ENCODE data around the gene IKZF1.
"Not testable (repeated sequence)": the region's sequence is repeated elsewhere in the genome, so short reads cannot be mapped to it uniquely, and the experiment has no call there.

Gene IKZF1

DNA sequence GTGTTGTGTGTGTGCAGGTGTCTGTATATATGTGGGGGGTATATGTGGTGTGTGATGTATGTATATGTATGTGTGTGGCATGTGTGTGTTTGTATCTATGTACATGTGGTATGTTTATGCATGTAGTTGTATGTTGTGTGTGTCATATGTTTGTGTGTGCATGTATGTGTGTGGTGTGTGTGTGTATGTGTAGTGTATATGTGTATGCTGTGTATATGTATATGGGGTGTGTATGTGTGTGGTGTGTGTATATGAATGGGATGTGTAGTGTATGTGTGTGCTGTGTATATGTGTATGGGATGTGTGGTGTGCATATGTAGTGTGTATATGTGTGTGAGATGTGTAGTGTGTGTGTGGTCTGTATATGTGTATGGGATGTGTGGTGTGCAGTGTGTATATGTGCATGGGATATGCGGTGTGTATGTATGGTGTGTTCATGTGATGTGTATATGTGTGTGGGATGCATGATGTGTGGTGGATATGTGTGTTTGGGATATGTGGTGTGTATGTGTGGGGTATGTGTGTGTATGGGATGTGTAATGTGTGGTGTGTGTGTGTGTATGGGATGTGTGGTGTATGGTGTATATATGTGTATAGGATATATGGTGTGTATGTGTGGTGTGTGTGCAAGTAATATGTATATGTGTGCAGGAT is 30.0 kb downstream of the IKZF1 start:
- no peak for DNase-seq (ENCODE audit: low read depth)

DNA sequence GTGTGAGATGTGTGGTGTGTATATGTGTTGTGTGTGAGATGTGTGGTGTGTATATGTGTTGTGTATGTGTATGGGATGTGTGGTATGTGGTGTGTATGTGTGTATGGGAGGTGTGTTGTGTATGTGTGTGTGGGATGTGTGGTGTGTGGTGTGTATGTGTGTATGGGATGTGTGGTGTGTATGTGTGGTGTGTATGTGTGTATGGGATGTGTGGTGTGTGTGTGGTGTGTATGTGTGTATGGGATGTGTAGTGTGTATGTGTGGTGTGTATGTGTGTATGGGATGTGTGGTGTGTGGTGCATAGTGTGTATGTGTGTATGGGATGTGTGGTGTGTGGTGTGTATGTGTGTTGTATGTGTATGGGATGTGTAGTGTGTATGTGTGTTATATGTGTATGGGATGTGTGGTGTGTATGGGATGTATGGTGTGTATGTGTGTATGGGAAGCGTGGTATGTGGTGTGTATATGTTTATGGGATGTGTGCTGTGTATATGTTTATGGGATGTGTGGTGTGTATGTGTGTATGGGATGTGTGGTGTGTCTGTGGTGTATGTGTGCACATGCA is 30.8 kb downstream of the IKZF1 start:
- no peak for DNase-seq (ENCODE audit: low read depth)

DNA sequence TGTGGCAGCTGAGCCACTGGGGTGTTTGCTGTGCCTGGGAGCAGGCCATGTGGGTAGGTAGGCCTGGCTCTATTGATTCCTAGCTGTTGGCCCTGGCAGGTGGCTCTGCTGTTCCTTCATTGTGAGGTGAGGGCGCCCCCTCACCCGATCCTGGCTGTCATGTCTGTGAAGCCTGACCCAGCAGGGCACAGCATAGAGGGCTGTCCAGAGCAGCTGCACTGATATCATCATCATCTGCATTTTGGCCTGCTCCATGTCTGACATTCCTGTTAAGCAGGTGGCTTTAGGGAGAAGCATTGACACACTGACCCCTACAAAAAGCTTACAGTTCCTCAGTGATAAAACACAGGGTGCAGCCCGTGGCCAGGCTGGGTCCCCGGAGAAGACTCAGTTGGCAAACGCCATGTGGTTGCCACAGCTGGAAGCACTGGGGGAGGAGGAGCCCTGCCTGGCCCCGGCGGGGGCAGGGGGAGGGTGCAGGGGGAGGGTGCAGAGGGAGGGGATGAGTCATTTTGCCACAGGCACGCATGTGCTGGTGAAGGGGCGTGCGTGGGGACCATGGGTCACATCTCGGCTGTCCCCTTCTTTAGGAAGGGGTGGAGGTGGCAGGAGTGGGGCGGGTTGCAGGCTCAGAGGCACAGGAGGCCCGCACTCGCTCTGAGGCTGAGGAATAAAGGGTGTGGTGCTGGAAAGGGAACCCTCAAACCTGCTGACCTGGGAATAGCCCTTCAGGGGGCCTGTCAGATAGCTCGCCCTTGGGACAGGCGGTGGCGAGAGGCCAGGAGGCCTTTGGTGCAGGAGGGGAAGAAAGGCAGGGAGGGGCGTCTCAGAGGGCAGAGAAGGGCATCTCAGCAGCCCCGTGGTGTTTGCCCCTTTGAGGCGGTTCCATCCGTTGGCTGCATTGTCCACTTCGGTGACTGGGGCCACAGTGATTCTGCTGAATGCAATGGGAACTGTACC is 31.6 kb downstream of the IKZF1 start:
- no peak for DNase-seq (ENCODE audit: low read depth)

DNA sequence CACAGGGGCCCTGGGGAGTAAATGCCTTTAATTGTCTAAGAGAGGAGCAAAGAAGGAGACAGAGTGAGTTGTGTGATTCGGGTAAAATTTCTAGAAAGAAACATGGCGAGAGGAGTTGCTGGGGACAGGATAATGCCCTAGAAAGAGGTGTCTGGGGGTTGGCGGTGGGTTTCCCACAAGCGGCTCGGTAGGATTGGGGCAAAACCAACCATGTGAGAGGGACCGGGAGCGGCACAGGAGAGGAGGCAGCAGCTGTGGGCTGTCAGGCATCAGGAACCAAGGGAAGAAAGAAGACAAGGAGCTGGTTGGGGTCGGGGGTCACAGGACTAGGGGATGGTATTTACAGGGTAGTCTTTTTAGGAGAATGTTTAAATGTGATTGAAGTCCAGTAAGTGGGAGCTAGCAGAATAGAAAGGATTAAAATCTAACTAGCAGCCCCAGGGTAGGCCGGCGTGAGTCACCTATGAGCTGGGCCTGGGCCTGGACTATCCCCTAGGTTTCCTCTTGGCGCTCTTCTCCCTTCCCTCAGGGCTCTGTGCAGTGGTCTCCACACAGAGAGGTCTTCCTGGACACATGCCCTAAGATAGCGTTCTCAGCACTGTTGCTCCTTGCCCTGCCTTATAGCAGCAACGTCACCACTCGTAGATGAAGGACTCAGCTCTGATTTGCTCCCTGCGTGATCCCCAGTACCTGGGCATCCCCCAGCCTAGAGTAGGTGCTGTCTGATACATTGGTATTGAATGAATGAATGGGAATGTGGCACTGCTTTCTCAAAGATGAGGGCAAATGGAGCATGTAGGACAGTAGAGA is 32.6 kb downstream of the IKZF1 start:
- DNase-seq (ENCODE audit: low read depth) = no peak

DNA sequence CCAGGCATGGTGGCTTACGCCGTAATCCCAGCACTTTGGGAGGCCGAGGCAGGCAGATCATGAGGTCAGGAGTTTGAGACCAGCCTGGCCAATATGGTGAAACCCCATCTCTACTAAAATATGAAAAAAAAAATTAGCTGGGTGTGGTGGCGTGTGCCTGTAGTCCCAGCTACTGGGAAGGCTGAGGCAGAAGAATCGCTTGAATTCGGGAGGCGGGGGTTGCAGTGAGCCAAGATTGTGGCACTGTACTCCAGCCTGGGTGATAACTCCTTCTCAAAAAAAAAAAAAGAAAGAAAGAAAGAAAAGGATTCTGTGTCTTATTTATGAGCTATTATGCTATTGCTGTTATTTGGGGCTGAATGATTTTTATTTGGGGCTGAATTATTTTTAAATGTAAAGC is 35.0 kb downstream of the IKZF1 start:
- DNase-seq (ENCODE audit: low read depth) = not testable (repeated sequence)

DNA sequence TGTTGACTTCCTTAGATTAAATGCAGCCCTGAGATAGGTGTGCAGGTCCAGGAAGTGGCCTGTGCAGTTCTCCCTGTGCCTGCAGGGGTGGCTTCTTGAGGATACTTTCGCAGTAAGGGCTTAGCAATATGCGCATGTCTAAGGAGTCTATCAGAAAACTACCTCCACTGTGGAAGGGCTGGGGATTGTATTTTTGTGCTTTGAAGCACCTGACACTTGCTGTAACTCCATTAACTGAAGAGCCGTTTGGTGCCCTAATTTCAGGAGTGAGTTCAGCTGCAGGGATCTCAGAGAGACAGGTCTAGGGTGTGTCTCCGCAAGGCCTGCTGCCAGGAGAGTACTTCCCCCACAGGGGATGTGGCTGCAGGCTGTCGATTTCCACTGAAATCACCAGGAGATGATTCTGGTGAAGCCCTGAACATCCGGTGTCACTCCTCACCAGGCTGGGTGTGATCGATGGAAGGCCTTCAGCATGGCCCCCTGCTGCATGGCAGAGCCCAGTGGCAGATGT is 35.5 kb downstream of the IKZF1 start:
- no peak for DNase-seq (ENCODE audit: low read depth)

DNA sequence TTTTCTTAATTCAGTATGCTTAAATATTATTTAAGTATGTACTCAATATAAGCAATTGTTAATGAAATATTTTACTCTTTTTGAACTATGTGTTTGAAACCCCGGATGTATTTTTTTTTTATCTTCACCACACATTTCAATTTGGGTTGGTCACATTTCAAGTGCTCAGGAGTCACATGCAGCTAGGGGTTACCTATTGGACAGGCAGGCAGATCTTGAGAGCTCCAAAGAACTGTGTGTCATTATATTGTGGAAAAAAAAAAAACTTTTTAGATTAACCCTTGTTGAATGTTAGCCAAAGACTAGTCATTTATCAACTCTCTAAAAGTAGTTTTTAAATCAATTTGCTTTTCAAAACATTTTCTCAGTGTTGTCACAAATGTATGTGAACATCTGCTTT is 37.2 kb downstream of the IKZF1 start:
- no peak for DNase-seq (ENCODE audit: low read depth)

DNA sequence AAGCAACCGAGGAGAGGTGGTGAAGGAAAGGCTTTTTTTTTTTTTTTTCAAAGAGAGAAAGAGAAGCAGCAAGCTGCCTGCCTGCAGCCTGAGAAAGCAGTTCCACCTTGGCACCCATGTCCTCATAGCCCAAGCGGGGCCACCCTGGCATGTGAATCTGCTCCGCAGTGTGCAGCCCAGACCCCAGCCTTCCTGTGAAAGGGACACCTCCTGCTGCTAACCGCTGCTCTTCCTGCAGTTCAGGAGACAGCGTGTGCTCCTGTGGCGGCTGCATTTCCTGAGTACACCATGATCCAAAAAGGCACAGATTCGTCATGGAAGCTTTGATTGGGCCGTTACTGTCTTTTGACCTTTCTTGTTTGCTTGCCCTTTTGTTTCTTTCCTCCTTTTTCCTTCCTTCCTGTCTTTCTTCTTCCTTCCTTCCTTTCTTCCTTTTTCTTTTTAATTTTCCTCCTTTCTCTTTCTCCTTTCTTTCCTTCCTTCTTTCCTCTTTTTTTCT is 38.1 kb downstream of the IKZF1 start:
- no peak for DNase-seq (ENCODE audit: low read depth)

DNA sequence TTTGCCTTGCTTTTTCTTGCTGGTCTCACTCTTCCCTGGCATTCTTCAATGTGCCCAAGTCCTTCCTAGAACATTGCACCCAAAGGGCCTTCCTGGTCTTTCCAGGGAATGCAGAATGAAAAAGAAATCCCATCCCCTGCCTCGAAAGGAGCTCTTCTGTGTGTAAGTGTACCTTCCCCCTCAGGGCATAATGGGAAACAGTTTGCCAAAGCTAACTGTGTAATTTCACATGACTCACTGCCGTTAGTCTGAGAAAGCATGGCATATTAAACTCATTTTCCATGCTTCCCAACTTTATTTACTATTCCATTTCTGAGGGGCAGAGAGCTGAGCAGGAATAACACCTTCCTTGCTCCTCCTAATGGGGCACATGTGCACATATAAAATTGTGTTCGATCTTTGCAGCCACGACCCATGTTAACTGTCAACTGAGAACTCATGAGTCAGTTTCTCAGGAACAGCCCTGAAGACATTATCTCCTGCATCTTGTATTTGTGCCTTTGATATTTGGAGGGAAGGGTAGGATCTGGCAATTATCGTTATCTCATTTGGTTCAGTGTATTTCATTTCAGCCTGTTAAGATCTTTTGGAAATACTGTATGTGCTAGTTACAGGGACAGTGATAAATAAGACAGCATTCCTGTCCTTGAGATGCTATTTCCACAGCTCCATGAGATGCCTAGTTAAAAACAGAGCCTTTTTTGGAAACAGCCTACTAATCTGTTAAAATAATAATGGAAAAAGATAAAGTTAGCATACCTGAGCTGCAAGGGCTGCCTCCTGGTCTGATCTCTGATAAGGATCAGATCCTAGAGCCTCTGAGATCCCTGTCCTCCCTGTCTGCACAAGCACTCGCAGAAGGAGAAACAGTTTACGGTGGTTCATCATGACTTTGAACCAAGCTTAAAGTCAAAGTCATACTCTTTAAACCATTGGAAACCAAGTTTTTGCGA is 42.3 kb downstream of the IKZF1 start:
- peak; percentile 9 for DNase-seq (ENCODE audit: low read depth)

DNA sequence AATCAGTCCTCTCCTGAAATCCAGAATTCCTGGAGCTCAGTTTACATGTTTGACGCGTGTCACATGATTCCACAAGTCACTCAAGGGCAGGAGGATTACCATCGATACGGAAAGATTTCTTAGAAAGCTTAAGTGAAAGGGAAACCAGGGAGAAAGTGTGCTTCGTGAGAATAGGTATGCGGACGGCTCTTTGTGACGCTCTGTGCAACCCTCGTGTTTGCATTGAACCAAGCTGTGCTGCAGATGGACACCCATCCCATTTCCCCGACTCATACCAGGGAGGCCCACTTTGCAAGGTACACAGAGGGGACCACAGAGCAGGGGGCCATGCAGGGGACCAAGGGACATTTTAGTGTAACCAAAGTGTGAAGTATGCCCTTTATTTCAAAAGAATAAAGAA is 43.2 kb downstream of the IKZF1 start:
- DNase-seq (ENCODE audit: low read depth) = no peak

DNA sequence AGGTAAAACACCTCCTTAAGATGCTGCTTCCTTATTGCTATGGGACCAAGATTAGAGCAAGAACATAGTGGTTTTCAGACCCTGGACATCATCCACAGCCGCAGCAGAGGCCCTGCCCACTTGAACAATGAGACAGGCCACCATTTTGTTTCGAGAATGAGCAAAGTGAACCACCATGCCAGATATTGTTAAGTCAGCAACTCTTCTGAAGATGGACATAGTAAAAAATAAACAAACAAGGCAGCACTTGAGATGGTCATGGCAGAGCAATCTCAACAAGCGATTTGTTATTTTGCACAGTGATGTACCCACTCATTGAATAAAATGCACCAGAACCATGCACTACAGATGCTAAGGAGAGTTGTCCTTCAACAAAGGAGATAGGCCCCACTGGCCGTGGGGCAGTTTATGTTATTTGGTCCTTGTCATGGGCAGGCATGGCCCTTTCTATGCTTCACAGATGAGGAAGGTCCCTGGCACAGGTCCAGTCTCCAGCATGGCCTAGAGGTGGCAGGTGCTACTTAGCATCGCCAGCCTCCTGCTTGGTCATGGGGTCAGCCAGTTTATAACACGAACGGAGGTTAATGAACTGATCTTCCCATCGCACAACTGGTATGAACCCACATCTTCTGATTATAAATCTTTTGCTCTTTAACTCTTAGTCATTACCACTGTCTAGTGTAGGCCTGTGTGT is 44.1 kb downstream of the IKZF1 start:
- no peak for DNase-seq (ENCODE audit: low read depth)

DNA sequence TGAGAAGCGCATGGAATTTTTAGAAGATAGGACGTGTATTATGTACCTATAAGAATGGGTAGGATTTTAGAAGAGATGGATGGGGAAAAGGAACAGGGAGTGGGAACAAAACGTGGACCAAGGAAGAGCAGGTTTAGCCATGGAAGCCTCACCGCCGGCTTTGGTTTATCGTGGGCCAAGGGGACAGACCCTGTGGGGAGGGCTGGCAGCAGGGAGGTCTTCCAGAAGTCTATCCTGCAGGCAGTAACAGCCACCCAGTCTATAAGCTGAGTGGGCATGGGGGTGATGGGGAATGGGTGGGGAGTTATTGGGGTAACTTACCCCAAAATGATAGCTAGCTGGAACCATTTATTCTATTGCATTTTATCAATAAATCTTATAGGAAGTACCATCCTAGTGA is 44.9 kb downstream of the IKZF1 start:
- DNase-seq (ENCODE audit: low read depth) = no peak

DNA sequence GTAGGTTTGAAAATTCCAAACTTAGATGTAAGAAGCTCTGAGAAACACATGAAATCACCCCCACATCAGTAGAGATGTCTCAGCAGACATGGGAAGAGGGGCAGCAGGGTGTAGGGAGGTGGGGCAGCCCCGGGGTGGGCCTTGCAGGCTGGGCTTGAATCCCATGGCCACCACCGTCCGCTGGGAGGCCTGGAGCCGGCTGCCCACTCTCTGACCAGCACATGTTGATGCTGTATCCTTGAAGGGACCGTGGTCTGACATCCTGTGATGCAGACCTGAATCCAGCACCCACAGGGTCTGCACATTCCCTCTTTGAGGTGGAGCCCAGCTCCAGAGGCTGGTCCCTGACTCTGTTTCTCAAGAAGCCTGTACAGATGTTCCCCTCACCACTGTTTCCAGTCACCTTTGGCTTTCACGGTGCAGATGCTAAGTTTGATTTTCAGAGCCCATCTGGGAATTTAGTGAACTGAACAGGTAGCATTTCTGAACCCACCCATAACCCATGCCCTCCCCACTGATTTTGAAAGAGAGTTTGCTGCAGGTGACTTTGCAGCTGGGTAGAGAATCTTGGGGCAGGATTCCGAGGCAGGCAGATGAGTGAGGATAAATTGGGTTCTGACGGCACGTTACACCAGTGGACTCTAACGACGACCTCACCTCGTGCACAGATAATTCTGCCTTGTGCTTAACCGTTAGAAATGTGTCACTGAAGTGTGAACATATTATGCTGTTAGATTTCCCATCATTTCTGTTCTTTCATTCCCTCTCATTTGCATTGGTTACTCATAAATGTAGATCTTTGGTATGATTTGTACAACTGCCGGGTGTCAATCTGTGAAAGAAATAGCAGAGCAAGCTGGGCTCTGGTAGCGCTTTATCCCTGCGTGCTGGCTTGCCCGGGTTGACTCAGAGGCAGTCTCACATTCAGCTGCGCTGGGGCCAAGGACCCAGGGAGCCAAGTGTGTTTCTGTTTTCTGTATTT is 45.7 kb downstream of the IKZF1 start:
- no peak for DNase-seq (ENCODE audit: low read depth)

DNA sequence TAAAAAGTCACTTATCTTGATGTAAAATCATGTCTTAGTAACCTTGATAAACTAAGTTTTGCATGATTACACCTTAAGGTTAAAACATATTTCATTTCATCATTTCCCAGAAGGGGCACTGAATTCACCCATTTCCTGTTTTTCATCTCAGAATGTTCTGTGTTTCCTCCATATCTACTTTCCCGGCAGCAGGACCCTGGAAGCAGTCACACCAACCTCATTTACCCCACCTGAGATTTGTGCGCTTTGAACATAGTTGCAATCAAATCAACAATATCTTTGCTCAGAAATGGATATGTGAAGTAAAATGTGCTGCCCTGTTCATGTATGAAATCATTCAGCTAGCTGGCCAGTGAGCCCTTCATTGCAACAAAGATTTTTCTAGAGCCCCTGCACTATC is 46.8 kb downstream of the IKZF1 start:
- no peak for DNase-seq (ENCODE audit: low read depth)

DNA sequence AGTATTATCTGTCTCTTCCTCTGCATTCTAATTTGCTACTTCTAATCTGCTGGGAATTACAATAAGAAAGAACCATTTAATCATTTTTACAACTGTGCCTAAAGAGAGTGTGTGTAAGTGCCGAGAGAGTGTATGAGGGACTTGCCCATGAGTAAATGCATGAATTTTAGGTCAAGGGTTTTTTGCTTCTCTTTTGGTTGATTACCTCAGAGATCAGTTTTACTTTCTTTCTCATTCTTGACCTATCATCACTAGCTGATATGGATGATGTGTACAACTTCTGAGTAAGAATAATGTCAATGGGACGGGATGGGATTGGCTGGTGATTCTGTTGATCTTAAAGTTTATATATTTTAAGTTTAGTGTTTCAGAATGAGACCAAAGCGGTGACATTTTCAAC is 47.8 kb downstream of the IKZF1 start:
- no peak for DNase-seq (ENCODE audit: low read depth)

DNA sequence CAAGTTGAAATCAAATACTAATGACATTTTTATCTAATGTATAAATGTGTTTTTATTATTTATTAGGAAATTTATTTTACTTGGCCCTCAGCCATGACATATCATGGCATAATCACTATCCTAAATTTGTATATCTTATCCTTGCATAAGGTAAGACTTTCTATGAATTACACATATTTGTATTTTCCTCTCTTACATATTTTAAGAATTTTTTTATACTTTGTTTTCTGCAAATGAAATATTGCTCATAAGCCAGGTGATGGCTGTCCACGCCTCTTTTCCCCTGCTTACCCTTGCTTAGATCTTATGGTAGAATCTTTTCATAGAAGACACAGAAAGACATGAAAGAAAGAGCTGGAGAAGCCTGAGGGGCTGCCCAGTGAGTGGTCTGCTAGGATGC is 48.2 kb downstream of the IKZF1 start:
- DNase-seq (ENCODE audit: low read depth) = no peak

DNA sequence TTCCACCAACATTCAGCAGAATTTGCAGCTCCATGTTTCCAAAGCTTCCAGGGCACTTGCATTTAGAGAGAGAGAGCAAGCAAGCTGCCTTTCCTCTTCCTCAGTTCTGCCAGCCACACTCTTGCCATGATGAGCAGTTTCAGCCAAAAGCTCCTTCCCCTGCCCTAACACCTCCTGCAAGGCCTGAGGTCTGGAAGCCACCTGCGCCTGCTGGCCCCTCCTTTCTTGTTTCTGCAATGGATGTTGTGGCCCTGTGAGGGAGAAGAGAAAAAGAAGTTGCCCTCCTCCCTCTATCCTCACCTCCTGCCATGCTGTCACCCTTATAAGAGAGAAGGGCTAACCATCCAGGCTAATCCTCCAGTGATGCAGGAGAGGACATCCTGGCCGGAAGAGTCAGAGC is 48.7 kb downstream of the IKZF1 start:
- no peak for DNase-seq (ENCODE audit: low read depth)

DNA sequence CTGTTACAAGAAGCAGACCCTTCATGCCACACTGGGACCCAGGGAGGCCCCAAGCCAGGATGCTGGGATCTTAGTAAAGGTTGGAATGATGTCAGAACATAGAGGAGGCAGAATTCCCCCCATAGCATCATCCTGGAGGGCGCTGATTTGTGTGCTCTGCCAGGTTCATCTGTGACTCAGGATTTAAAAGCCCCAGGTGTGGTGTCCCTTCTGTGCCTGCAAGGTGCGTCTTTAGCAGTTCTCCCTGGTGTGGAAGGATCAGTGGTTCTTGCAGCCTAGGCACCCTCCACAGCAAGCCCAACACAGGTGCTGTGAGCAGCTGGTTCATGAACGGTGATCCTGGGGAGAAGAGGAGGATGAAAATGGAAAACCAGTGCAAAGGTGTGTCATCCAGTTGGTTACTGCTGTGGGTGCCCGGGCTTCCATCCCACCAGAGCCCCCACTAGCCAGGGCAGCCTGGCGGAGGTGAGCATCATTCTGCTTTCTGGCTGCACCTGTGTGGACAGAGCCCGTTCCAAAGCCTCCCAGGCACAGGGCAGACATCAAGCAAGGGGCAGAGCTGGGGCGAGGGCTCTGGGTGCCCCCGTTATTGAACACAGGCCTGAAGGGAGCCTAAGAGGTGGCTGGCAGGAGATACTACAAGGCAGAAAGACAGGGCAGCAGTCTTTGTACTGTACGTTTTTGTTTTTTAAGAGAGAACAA is 49.5 kb downstream of the IKZF1 start:
- no peak for DNase-seq (ENCODE audit: low read depth)
